ENCODE data around the gene PPP3R1. TPM values are rescaled to one million over a fixed set of nuclear protein-coding genes. Genes with fewer than 3 reads are reported as not detected.

The PPP3R1 gene
- total and polyA plus RNA-seq, 4 donors, result 2.4 to 42.5 (median 18.3) TPM

DNA sequence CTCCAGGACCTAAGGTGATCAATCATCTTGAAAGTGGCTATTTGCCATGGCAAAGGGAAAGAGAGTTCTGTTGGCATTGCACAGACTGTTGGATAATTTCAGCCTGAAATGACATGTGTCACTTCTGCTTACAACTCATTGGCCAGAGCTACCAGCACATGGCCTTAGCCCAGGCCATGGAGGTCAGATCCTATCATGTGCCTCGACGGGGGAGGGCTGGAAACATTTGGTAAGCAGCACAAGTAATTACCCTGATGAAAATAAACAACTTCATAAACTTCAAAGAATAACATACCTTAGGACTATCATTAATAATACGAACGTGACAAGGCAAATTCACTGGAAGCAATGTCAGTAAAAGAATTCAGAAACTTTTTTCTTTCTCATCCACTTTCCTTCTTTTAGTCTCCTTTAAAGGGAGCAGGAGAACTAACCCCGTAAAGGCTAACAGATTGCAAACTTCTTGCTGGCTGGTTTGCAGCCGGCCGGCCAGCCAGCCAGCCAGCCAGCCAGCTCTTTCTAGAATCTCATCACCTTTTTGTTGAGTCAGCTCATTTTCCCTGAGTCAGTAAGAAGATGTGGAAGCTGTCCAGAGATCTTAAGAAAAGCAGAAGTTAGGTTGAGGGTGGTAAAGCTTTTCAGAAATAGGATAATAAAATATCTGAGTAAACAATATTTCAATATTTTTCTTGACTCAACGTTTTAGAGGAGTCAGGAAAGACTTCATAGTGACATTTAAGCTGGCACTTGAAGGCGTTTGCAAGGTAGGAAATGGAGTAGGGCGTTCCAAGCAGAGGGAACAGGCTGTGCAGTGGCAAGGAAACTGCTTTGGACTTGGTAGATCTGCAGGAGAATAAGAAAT lies 35.5 kb upstream of the PPP3R1 start:
- TF ChIP-seq GABPA (IDR thresholded peaks at IDR 0.05 in 1 of 2, conservative IDR thresholded peaks at IDR 0.05 in 1 of 2) (no peak), EGR1 (IDR thresholded peaks at IDR 0.05; ENCODE audit: low read depth in 2 of 2) (no peak), SP1 (IDR thresholded peaks at IDR 0.05) (no peak), FOXA2 (IDR thresholded peaks at IDR 0.05) (no peak), NR2F2 (IDR thresholded peaks at IDR 0.05) (no peak), HNF4A (conservative IDR thresholded peaks at IDR 0.05) (no peak), FOXA1 (IDR thresholded peaks at IDR 0.05) (no peak), TAF1 (conservative IDR thresholded peaks at IDR 0.05) (no peak), RXRA (IDR thresholded peaks at IDR 0.05) (no peak), JUND (IDR thresholded peaks at IDR 0.05) (no peak), YY1 (IDR thresholded peaks at IDR 0.05) (no peak), RAD21 (IDR thresholded peaks at IDR 0.05) (no peak), HNF4G (IDR thresholded peaks at IDR 0.05) (no peak)
- TF ChIP-seq, protein P1, sequence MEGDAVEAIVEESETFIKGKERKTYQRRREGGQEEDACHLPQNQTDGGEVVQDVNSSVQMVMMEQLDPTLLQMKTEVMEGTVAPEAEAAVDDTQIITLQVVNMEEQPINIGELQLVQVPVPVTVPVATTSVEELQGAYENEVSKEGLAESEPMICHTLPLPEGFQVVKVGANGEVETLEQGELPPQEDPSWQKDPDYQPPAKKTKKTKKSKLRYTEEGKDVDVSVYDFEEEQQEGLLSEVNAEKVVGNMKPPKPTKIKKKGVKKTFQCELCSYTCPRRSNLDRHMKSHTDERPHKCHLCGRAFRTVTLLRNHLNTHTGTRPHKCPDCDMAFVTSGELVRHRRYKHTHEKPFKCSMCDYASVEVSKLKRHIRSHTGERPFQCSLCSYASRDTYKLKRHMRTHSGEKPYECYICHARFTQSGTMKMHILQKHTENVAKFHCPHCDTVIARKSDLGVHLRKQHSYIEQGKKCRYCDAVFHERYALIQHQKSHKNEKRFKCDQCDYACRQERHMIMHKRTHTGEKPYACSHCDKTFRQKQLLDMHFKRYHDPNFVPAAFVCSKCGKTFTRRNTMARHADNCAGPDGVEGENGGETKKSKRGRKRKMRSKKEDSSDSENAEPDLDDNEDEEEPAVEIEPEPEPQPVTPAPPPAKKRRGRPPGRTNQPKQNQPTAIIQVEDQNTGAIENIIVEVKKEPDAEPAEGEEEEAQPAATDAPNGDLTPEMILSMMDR (IDR thresholded peaks at IDR 0.05; ENCODE audit: low read depth, low read length, missing input control), result no peak
- TF ChIP-seq, protein P2, sequence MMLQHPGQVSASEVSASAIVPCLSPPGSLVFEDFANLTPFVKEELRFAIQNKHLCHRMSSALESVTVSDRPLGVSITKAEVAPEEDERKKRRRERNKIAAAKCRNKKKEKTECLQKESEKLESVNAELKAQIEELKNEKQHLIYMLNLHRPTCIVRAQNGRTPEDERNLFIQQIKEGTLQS (IDR thresholded peaks at IDR 0.05), result no peak
- TF ChIP-seq, protein P3, sequence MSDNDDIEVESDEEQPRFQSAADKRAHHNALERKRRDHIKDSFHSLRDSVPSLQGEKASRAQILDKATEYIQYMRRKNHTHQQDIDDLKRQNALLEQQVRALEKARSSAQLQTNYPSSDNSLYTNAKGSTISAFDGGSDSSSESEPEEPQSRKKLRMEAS (IDR thresholded peaks at IDR 0.05), result no peak
- TF ChIP-seq, protein P4, sequence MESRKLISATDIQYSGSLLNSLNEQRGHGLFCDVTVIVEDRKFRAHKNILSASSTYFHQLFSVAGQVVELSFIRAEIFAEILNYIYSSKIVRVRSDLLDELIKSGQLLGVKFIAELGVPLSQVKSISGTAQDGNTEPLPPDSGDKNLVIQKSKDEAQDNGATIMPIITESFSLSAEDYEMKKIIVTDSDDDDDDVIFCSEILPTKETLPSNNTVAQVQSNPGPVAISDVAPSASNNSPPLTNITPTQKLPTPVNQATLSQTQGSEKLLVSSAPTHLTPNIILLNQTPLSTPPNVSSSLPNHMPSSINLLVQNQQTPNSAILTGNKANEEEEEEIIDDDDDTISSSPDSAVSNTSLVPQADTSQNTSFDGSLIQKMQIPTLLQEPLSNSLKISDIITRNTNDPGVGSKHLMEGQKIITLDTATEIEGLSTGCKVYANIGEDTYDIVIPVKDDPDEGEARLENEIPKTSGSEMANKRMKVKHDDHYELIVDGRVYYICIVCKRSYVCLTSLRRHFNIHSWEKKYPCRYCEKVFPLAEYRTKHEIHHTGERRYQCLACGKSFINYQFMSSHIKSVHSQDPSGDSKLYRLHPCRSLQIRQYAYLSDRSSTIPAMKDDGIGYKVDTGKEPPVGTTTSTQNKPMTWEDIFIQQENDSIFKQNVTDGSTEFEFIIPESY (IDR thresholded peaks at IDR 0.05), result no peak
- TF ChIP-seq, protein P5, sequence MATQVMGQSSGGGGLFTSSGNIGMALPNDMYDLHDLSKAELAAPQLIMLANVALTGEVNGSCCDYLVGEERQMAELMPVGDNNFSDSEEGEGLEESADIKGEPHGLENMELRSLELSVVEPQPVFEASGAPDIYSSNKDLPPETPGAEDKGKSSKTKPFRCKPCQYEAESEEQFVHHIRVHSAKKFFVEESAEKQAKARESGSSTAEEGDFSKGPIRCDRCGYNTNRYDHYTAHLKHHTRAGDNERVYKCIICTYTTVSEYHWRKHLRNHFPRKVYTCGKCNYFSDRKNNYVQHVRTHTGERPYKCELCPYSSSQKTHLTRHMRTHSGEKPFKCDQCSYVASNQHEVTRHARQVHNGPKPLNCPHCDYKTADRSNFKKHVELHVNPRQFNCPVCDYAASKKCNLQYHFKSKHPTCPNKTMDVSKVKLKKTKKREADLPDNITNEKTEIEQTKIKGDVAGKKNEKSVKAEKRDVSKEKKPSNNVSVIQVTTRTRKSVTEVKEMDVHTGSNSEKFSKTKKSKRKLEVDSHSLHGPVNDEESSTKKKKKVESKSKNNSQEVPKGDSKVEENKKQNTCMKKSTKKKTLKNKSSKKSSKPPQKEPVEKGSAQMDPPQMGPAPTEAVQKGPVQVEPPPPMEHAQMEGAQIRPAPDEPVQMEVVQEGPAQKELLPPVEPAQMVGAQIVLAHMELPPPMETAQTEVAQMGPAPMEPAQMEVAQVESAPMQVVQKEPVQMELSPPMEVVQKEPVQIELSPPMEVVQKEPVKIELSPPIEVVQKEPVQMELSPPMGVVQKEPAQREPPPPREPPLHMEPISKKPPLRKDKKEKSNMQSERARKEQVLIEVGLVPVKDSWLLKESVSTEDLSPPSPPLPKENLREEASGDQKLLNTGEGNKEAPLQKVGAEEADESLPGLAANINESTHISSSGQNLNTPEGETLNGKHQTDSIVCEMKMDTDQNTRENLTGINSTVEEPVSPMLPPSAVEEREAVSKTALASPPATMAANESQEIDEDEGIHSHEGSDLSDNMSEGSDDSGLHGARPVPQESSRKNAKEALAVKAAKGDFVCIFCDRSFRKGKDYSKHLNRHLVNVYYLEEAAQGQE (IDR thresholded peaks at IDR 0.05), result no peak
- WGBS, result 37% methylated on average over 10 of the region's 10 CpGs
- H3K9me3 ChIP-seq (ENCODE audit: control insufficient read depth in 4 of 4, low read length in 3 of 4), result no peaks in the 10 kb centered on the region
- H3K36me3 ChIP-seq (ENCODE audit: control insufficient read depth in 4 of 4, insufficient read depth in 3 of 4, low read depth in 1 of 4, low read length in 3 of 4), result no peaks in the 10 kb centered on the region
- H3K9ac ChIP-seq (ENCODE audit: low read depth in 1 of 2, low read length in 2 of 2), result no peak overlapping the region
- H3K27me3 ChIP-seq (ENCODE audit: control insufficient read depth in 4 of 4, insufficient read depth in 4 of 4, low read length in 3 of 4), result no peaks in the 10 kb centered on the region
- peaks cover 0 to 4% (median under 1%) of the 10 kb centered on the region in 4 donors for H3K4me1 ChIP-seq (ENCODE audit: control insufficient read depth in 4 of 4, insufficient read depth in 4 of 4, low read length in 3 of 4)
- no peak overlapping the region for H3K27ac ChIP-seq (ENCODE audit: low read depth in 1 of 2, low read length in 2 of 2)
- no peak overlapping the region for H3K4me3 ChIP-seq (ENCODE audit: low read depth in 1 of 3, low read length in 3 of 3)
- DNase-seq (ENCODE audit: low spot score), result no peak
